GM12878 (cell line): Measurements from ENCODE around the gene GNAZ. TPM values are rescaled to one million over a fixed set of nuclear protein-coding genes. Genes with fewer than 3 reads are reported as not detected.

Experiments used
- ATAC-seq: fragments of 200-7000 bp; cut with Tn5 transposase; 3 replicates; pipeline ENCODE4 v1.9.1; 2020; ENCODE audit warnings: mild to moderate bottlenecking, moderate library complexity
- BruUV-seq: library from RNA; stranded (reverse); fragments of 400-500 nt; replicated peaks from 2 replicates; lab custom pipeline; 2021; lab: Mats Ljungman, UMichigan
- CTCF ChIA-PET: fragments of 300-600 bp; sonication (Branson Sonifier 250); formaldehyde crosslinking; extraction: SDS; loops from one replicate; lab custom pipeline; 2021; ENCODE audit warnings: inconsistent platforms; lab: Yijun Ruan, JAX
- POLR2A ChIA-PET: fragments of 350-600 bp; formaldehyde crosslinking; extraction: SDS; loops from one replicate; lab custom pipeline; 2021; ENCODE audit warnings: inconsistent platforms; lab: Charles Lee
- RAD21 ChIA-PET: fragments of 300-600 bp; sonication (Branson Sonifier 250); formaldehyde crosslinking; loops from one replicate; lab custom pipeline; 2023; ENCODE audit warnings: antibody characterized with exemption; ENCODE audit not compliant: unreplicated experiment; lab: Charles Lee
- SMC1A ChIA-PET: fragments of 300-600 bp; sonication (Branson Sonifier 250); formaldehyde crosslinking; loops from one replicate; lab custom pipeline; 2023; ENCODE audit not compliant: unreplicated experiment, uncharacterized antibody; lab: Charles Lee
- DNase-seq: peaks from one replicate; pipeline ENCODE4 v3.0.0-alpha.2; 2011; ENCODE audit warnings: low read depth, low spot score
- FAIRE-seq: peaks from 3 replicates; lab custom pipeline; 2011; peaks lifted over from hg19 to GRCh38; lab: Jason Lieb, UNC
- H2AFZ ChIP-seq: 2 replicates; pipeline ENCODE4 v1.6.0; 2011; ENCODE audit warnings: low read depth, low read length, control low read depth; ENCODE audit not compliant: control insufficient read depth
- H3K27ac ChIP-seq: 2 replicates; pipeline ENCODE4 v1.5.1; 2011; ENCODE audit warnings: control low read depth; ENCODE audit not compliant: control insufficient read depth, insufficient read depth
- H3K27me3 ChIP-seq, 2 experiments: replicated peaks in 1 of 2; 2 replicates each; pipeline versions ENCODE4 v1.6.0 to v1.6.1; 2011; ENCODE audit warnings: low read length in 1 of 2; ENCODE audit not compliant: control insufficient read depth in 2 of 2, insufficient read depth in 2 of 2
- H3K36me3 ChIP-seq, 2 experiments: 2 replicates each; pipeline ENCODE4 v1.5.1; 2011; ENCODE audit warnings: low read length in 1 of 2; ENCODE audit not compliant: control insufficient read depth in 2 of 2, insufficient read depth in 2 of 2
- H3K4me1 ChIP-seq: 2 replicates; pipeline ENCODE4 v1.6.1; 2011; ENCODE audit warnings: mild to moderate bottlenecking, low read length, moderate library complexity, mixed read lengths; ENCODE audit not compliant: control insufficient read depth, insufficient read depth
- H3K4me2 ChIP-seq: 2 replicates; pipeline ENCODE4 v1.6.0; 2011; ENCODE audit warnings: control low read depth; ENCODE audit not compliant: control insufficient read depth, insufficient read depth
- H3K4me3 ChIP-seq: fragments of 200-600 bp; sonication (generic); 2 replicates; pipeline ENCODE4 v1.5.1; 2016
- H3K79me2 ChIP-seq: 2 replicates; pipeline ENCODE4 v1.6.0; 2011; ENCODE audit warnings: low read length; ENCODE audit not compliant: control insufficient read depth, insufficient read depth
- H3K9ac ChIP-seq: 2 replicates; pipeline ENCODE4 v1.8.0; 2011; ENCODE audit warnings: low read length, control low read depth, mixed read lengths; ENCODE audit not compliant: control insufficient read depth, insufficient read depth
- H3K9me3 ChIP-seq: replicated peaks from 3 replicates; pipeline ENCODE4 v1.5.1; 2011; ENCODE audit warnings: mild to moderate bottlenecking, low read length; ENCODE audit not compliant: control insufficient read depth, insufficient read depth
- H4K20me1 ChIP-seq: 2 replicates; pipeline ENCODE4 v1.6.0; 2011; ENCODE audit not compliant: control insufficient read depth, insufficient read depth
- BACH1 ChIP-seq: fragments of 450-650 bp; IDR thresholded peaks from 2 replicates; pipeline ENCODE4 v1.6.1; 2017; ENCODE audit warnings: mild to moderate bottlenecking, borderline replicate concordance
- BCL3 ChIP-seq: IDR thresholded peaks from 2 replicates; pipeline ENCODE4 v1.6.1; 2011; ENCODE audit warnings: borderline replicate concordance, low read depth, mild to moderate bottlenecking, moderate library complexity, low read length; ENCODE audit not compliant: insufficient read depth, poor library complexity, severe bottlenecking
- E2F4 ChIP-seq: IDR thresholded peaks from 2 replicates; pipeline ENCODE4 v1.6.1; 2012; ENCODE audit warnings: low read depth, low read length, improper control_type of control experiment
- ELK1 ChIP-seq: IDR thresholded peaks from 2 replicates; pipeline ENCODE4 v1.6.1; 2012; ENCODE audit warnings: low read depth, low read length, improper control_type of control experiment
- IRF4 ChIP-seq: IDR thresholded peaks from 2 replicates; pipeline ENCODE4 v1.6.1; 2011; ENCODE audit warnings: low read depth, low read length
- MAX ChIP-seq: IDR thresholded peaks from 2 replicates; pipeline ENCODE4 v1.6.1; 2012; ENCODE audit warnings: low read depth, low read length, improper control_type of control experiment
- NFYB ChIP-seq: IDR thresholded peaks from 2 replicates; pipeline ENCODE4 v1.6.1; 2011; ENCODE audit warnings: low read depth, mild to moderate bottlenecking, low read length, improper control_type of control experiment, moderate library complexity; ENCODE audit not compliant: insufficient read depth
- PRDM15 ChIP-seq: fragments of 450-650 bp; formaldehyde crosslinking; IDR thresholded peaks from 2 replicates; pipeline ENCODE4 v1.4.0; 2020; ENCODE audit warnings: mild to moderate bottlenecking, moderate library complexity
- SRF ChIP-seq, 2 experiments: IDR thresholded peaks; 2 replicates each; pipeline ENCODE4 v1.6.1; 2011; ENCODE audit warnings: low read depth in 2 of 2, low read length in 2 of 2, mild to moderate bottlenecking in 1 of 2, moderate library complexity in 1 of 2
- SUZ12 ChIP-seq: fragments of 200-600 bp; sonication (generic); IDR thresholded peaks from one replicate; pipeline ENCODE4 v1.6.1; 2018; ENCODE audit warnings: antibody characterized with exemption, mild to moderate bottlenecking; ENCODE audit not compliant: unreplicated experiment
- WGBS: methylation state at CpG from one replicate; pipeline ENCODE4 v1.1.6; 2016; ENCODE audit warnings: low lambda C conversion rate; ENCODE audit not compliant: insufficient replicate concordance, insufficient coverage; ENCODE audit errors: missing lambda C conversion rate; 5-methylcytosine and 5-hydroxymethylcytosine counted together
- in situ Hi-C: fragments of 300-500 bp; cut with MboI; formaldehyde crosslinking; loops from 9 replicates; pipeline ENCODE4 v1.14.3; 2018; ENCODE audit warnings: mixed read lengths
- intact Hi-C: fragments of 100-400 bp; cut with micrococcal nuclease; formaldehyde crosslinking; loops from one replicate; pipeline ENCODE4 v1.14.2; 2022; ENCODE audit not compliant: unreplicated experiment
- polyA plus RNA-seq, 11 experiments: library from polyadenylated mRNA; depleted of rRNA in 4 of 11; unstranded in 6 of 11; stranded (reverse) in 5 of 11; fragments of >200 nt; fragmentation: Nextera tagmentation in 4 of 11; fragmentation: Illumina TruSeq in 1 of 11; extraction: Ambion mirVana in 4 of 11; extraction: Trizol in 1 of 11; gene quantifications; 1 replicate in 1 of 11; 2 replicates in 10 of 11; pipeline versions ENCODE4 v1.2.1 to v1.2.3, GENCODE V29; 2011 to 2016; ENCODE audit warnings: inconsistent platforms in 2 of 11, missing spikeins in 2 of 11, low read depth in 1 of 11
- total RNA-seq, 4 experiments: library from RNA; depleted of rRNA in 3 of 4; stranded (reverse); fragments of >200 nt in 3 of 4; fragmentation: Illumina TruSeq in 1 of 4; extraction: Trizol in 1 of 4; gene quantifications; 2 replicates each; pipeline versions ENCODE4 v1.2.1 to v1.2.3, GENCODE V29; 2013 to 2021

The GNAZ gene
- total and polyA plus RNA-seq, 10 of the 15 experiments (the other 5 are each of a cell fraction or from before 2014, with no cell fraction given): 0.09 to 1.0 (median 0.44) TPM; not detected in 1

GRCh38 chr22:23098230-23098705 lies 27.9 kb downstream of the GNAZ start:
- Histone ChIP-seq H3K4me2 (no peak overlapping the region), H3K4me1 (no peaks in the 10 kb centered on the region), H3K27ac (no peak overlapping the region), H4K20me1 (no peaks in the 10 kb centered on the region), H3K79me2 (no peaks in the 10 kb centered on the region), H3K9me3 (no peaks in the 10 kb centered on the region), H2AFZ (no peak overlapping the region), H3K4me3 (no peak overlapping the region), H3K36me3 (no peaks in the 10 kb centered on the region), H3K9ac (no peak overlapping the region), H3K27me3 (no peaks in the 10 kb centered on the region)
- in situ Hi-C loops (no loop called here), intact Hi-C loops (no loop called here)
- ChIA-PET POLR2A (no interaction called here), CTCF (interaction anchor here (1.3 kb wide), 1 partner anchor 138 kb away, joined by 5 read pairs; no protein-coding TSS in a partner anchor), RAD21 (no interaction called here), SMC1A (no interaction called here)
- no peak for ATAC-seq
- FAIRE-seq: no peak
- no TSS peak for BruUV-seq
- no peak for DNase-seq
- TF ChIP-seq NFYB: no peak
- TF ChIP-seq MAX: no peak
- no peak for TF ChIP-seq PRDM15 (CRISPR knock-in tag)
- TF ChIP-seq BCL3: no peak
- TF ChIP-seq SUZ12: no peak
- TF ChIP-seq E2F4: no peak
- TF ChIP-seq IRF4: no peak
- TF ChIP-seq ELK1: no peak
- no peak for TF ChIP-seq SRF (IDR thresholded peaks at IDR 0.05; ENCODE audit: low read depth in 2 of 2, low read length in 2 of 2)
- TF ChIP-seq BACH1: no peak
- WGBS: 16% methylated on average over 5 of the region's 5 CpGs
